GM18502 (cell line): ENCODE data around the gene DDX6.

Experiments used
- ATAC-seq: cut with Tn5 transposase; IDR thresholded peaks from one replicate; pipeline ENCODE4 v1.9.1; 2021; ENCODE audit warnings: mild to moderate bottlenecking; ENCODE audit not compliant: unreplicated experiment, poor library complexity

DDX6 gene

DNA sequence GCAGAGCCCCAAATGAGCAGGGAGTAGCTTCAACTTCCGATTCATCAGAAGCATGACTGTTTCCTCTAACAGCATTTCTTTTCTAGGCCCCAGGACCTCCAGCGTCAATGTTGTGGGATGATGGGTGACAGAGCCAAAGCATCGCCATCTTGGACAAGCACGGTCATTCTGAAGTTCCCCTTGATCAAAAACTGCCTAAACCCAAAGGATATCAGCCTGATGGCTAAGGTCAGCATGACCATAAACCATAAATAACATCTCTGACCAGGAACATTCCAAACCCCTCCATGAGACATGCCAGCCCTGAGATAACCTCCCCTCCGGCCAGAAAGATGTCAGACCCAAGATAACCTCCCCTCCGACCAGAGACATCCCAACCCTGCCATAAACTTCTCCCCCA, 82.7 kb downstream of the DDX6 start:
- no peak for ATAC-seq

DNA sequence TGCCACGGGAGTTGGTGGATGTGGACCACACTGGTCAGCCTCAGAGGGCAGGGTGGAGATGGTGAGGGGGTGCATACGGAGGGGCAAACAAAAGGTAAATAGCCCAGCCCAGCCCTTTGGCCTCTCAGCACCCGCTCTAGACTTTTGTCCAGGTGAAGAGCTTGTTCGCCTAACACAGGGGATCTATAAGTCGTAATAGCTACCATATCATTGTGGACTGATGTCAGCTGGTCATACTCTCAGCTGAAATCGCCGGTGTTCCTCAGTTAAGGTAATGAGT, 84.5 kb downstream of the DDX6 start:
- ATAC-seq, result no peak

- ATAC-seq, result no peak
These were observed 85.0 kb downstream of the DDX6 start for GRCh38 chr11:118705791-118706545.

DNA sequence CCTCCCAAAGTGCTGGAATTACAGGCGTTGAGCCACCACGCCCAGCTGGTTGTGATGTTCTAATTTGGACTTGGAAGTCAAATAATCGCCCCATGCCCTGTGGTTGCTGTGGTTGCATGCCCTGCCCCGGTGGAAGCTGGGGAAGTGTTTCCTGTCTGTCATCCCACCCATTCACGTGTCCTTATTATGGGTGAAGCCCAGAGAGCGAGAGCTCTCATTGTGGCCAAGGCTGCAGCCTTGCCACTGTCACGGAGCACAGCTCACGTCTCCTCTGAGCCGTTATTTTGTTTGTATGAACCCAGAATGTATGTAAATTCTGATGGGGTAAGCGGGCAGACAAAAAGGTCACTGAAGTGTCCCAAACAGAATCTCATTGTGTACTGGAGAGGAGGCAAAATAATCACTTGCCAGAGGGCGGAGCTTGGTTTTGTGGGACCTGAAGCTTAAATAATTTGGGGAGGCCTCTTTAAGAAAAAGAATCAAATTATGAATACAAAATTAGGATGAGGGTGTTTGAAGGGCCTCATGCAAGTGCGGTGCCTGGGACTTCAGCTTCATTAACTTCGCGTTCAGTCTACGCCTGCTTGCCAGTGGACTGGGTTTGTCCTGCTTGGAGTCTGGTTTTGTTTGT, 85.7 kb downstream of the DDX6 start:
- no peak for ATAC-seq

DNA sequence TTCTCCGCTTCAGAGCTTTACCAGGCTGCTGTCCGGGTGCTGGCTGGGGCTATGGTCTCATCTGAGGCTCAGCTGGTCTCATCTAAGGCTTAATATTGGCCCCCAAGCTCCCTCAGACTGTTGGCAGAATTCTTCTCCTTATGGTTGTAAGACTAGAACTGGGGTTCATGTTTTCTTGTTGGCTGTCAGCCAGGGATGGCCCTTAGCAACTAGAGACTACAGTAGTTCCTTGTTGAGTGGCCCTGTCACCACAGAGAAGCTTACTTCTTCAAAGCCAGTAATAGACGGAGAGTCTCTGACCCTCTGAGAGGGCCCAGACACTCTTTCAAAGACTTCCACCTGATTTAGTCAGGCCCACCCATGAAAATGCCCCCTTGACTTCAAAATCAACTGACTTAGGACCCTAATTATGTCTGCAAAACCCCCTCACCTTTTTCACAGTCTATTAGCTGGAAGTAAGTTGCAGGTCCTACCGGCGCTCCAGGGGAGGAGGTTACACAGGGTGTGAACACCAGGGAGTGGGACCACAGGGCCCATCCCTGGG, 87.3 kb downstream of the DDX6 start:
- no peak for ATAC-seq

- ATAC-seq, result no peak
These were observed 91.3 kb downstream of the DDX6 start for GRCh38 chr11:118699506-118700220.
